Measurements from ENCODE around the gene CRADD. TPM values are rescaled to one million over a fixed set of nuclear protein-coding genes. Genes with fewer than 3 reads are reported as not detected.

CRADD gene
- total RNA-seq, 1 donor from 2014 or later, result 9.8 TPM

DNA sequence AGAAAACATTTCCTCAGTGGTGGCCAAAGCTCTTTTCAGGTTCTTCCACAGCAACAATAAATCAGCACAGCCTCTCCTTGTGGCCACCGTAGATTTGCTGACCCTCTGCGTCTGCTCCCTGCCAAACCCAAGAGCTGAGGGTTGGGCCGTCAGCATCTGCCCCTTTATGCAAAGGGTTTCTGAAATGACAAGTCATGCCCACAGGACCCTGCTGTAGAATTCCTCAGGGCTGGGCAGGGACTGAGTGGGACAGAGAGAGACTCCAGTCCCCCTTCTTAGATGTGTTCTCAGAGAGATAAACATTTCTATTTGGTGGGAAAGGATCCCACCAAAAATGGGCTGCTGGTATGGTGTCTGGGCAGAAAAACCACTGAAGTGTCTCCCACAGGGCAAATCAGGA, 238.2 kb downstream of the CRADD start:
- Mint-ChIP-seq H3K27ac (ENCODE audit: unreplicated experiment) (no peak overlapping the region), H3K4me3 (no peak overlapping the region), H3K27me3 (ENCODE audit: low read depth) (no peaks in the 10 kb centered on the region), H3K36me3 (ENCODE audit: low read depth) (no peaks in the 10 kb centered on the region), H3K9me3 (peaks cover 4% of the 10 kb centered on the region), H3K4me1 (peaks cover 5% of the 10 kb centered on the region)
- DNase-seq (ENCODE audit: low read depth, low spot score), result no peak
- TF ChIP-seq, protein P1, sequence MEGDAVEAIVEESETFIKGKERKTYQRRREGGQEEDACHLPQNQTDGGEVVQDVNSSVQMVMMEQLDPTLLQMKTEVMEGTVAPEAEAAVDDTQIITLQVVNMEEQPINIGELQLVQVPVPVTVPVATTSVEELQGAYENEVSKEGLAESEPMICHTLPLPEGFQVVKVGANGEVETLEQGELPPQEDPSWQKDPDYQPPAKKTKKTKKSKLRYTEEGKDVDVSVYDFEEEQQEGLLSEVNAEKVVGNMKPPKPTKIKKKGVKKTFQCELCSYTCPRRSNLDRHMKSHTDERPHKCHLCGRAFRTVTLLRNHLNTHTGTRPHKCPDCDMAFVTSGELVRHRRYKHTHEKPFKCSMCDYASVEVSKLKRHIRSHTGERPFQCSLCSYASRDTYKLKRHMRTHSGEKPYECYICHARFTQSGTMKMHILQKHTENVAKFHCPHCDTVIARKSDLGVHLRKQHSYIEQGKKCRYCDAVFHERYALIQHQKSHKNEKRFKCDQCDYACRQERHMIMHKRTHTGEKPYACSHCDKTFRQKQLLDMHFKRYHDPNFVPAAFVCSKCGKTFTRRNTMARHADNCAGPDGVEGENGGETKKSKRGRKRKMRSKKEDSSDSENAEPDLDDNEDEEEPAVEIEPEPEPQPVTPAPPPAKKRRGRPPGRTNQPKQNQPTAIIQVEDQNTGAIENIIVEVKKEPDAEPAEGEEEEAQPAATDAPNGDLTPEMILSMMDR (conservative IDR thresholded peaks at IDR 0.05), result no peak

DNA sequence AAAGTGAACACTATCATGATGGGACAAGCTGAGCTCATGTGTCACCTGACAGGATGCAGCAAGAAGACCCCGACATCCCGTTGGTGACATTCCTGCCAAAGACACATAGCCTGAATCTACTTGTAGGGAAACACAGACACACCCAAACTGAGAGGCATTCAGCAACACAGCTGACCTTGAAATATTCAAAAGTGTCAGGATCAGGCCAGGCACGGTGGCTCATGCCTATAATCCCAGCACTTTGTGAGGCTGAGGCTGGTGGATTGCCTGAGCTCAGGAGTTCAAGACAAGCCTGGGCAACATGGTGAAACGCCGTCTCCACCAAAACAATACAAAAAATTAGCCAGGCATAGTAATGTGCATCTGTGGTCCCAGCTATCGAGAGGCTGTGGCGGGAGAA, 239.2 kb downstream of the CRADD start:
- peaks cover 4% of the 10 kb centered on the region for H3K9me3 Mint-ChIP-seq
- no peak overlapping the region for H3K27ac Mint-ChIP-seq (ENCODE audit: unreplicated experiment)
- DNase-seq (ENCODE audit: low read depth, low spot score), result no peak
- H3K4me3 Mint-ChIP-seq, result no peak overlapping the region
- no peaks in the 10 kb centered on the region for H3K36me3 Mint-ChIP-seq (ENCODE audit: low read depth)
- H3K4me1 Mint-ChIP-seq, result peaks cover 5% of the 10 kb centered on the region
- TF ChIP-seq, protein P1 (conservative IDR thresholded peaks at IDR 0.05), result no peak
- no peaks in the 10 kb centered on the region for H3K27me3 Mint-ChIP-seq (ENCODE audit: low read depth)

DNA sequence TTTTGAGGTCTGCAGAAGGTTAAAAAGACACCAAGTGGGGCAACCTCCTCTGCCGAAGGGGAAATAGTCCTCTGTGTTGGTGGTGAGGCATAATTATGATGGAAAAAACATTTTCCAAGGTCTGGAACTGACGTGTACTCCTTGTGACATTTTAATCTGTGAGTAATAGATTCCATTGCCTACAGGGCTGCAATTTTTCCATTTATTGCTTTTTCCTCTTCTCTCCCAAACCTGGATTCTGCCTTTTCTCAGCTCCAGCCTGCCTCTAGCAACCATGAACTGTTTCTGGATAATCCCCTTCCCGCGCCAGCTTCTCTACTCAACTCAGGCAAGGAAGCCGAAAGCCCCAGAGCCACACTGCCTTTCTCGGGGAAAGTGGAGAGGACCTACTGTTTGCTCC, 241.1 kb downstream of the CRADD start:
- H3K36me3 Mint-ChIP-seq (ENCODE audit: low read depth), result no peaks in the 10 kb centered on the region
- no peak overlapping the region for H3K4me3 Mint-ChIP-seq
- no peak overlapping the region for H3K27ac Mint-ChIP-seq (ENCODE audit: unreplicated experiment)
- peaks cover 4% of the 10 kb centered on the region for H3K9me3 Mint-ChIP-seq
- TF ChIP-seq, protein P1 (conservative IDR thresholded peaks at IDR 0.05), result no peak
- DNase-seq (ENCODE audit: low read depth, low spot score), result no peak
- peaks cover 5% of the 10 kb centered on the region for H3K4me1 Mint-ChIP-seq
- H3K27me3 Mint-ChIP-seq (ENCODE audit: low read depth), result no peaks in the 10 kb centered on the region

DNA sequence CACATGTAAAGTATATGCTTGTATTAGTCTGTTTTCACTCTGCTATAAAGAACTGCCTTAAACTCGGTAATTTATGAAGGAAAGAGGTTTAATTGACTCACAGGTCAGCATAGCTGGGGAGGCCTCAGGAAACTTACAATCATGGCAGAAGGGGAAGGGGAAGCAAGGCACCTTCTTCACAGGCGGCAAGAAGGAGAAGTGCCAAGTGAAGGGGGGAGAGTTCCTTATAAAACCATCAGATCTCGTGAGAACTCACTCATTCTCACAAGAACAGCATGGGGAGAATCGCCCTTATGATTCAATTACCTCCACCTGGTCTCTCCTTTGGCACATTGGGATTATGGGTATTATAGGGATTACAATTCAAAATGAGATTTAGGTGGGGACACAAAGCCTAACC, 241.7 kb downstream of the CRADD start:
- H3K4me1 Mint-ChIP-seq, result peaks cover 1% of the 10 kb centered on the region
- no peak for DNase-seq (ENCODE audit: low read depth, low spot score)
- peaks cover 4% of the 10 kb centered on the region for H3K9me3 Mint-ChIP-seq
- no peak overlapping the region for H3K4me3 Mint-ChIP-seq
- H3K27me3 Mint-ChIP-seq (ENCODE audit: low read depth), result no peaks in the 10 kb centered on the region
- TF ChIP-seq, protein P1 (conservative IDR thresholded peaks at IDR 0.05), result no peak
- no peaks in the 10 kb centered on the region for H3K36me3 Mint-ChIP-seq (ENCODE audit: low read depth)
- H3K27ac Mint-ChIP-seq (ENCODE audit: unreplicated experiment), result no peak overlapping the region

DNA sequence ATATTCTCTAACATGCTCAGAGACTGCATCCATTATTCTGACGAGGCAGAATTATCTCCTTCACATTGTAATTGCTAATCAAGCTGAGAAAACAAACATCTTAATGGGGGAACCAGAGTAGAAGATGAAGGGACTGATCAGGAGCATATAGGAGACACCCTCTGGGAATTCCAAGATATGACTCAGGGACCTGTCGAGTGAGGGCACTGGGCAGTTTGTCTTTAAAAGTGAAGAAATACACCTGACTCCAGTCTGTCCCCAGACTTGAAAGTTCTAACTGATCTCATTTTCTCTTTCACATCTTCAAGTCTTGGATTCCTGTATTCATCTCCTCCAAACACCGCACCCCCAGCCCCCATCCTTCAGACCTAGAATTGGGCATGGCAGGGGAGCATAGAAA, 244.3 kb downstream of the CRADD start:
- TF ChIP-seq, protein P1 (conservative IDR thresholded peaks at IDR 0.05), result no peak
- Mint-ChIP-seq H3K27ac (ENCODE audit: unreplicated experiment) (no peak overlapping the region), H3K4me3 (no peak overlapping the region)

DNA sequence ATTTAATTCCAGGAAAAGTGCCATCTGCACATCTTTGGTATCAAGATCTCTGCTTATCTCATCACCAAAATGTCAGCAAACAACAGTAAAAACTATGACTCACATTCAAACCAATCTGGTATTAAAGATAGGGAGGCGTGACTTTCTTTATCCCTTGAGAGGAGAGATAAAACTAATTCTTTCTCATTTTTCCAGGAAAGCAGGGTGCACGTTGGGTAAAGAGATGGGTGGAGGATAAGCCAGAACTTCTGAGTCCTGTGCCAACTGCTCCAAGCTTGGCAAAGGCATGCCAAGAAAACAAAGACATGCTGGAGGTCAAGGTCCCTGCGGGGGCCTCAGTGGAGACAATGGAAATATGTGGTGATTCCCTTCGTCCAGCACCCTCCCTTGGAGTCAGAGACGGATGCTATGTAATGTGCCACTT, 245.4 kb downstream of the CRADD start:
- Mint-ChIP-seq H3K27me3 (ENCODE audit: low read depth) (no peaks in the 10 kb centered on the region), H3K36me3 (ENCODE audit: low read depth) (peaks cover 4% of the 10 kb centered on the region), H3K27ac (ENCODE audit: unreplicated experiment) (no peak overlapping the region), H3K4me1 (no peaks in the 10 kb centered on the region), H3K9me3 (peaks cover 16% of the 10 kb centered on the region), H3K4me3 (no peak overlapping the region)
- DNase-seq (ENCODE audit: low read depth, low spot score), result no peak
- TF ChIP-seq, protein P1 (conservative IDR thresholded peaks at IDR 0.05), result no peak

More for the DNA sequence above, 244.3 kb downstream of the CRADD start:
- no peak for DNase-seq (ENCODE audit: low read depth, low spot score)
- H3K27me3 Mint-ChIP-seq (ENCODE audit: low read depth), result no peaks in the 10 kb centered on the region
- no peaks in the 10 kb centered on the region for H3K4me1 Mint-ChIP-seq
- H3K9me3 Mint-ChIP-seq, result peaks cover 11% of the 10 kb centered on the region
- peaks cover 4% of the 10 kb centered on the region for H3K36me3 Mint-ChIP-seq (ENCODE audit: low read depth)
